ENCODE results near the gene NUDT3.
"Not testable (repeated sequence)": the region's sequence is repeated elsewhere in the genome, so short reads cannot be mapped to it uniquely, and the experiment has no call there.

NUDT3 gene

DNA sequence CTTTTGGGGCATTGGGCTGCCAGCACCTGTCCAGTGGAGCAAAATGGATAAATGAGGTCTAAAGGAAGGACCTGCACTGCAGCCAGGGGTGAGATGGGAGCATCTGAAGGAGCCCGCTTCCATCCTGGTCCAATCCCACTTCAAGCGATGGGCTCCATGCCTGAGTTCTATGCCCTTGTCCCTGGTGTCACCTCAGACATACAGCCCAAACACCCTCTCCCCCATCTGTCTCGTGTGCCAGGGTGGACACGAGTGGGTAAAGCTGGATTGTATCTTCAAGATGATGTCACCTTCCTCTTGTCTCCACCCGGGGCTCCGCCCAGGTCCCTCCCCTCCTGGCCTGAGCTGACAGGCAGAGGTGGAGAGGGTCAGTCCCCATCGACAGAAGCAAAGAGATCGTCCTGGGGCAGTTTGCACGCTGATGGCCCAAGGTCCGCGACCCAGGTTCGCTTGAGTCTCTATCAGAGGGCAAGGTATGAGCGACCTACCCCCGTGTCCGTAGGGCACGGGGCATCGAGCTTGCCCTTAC, 144.2 kb downstream of the NUDT3 start:
- peak; percentile 84 for DNase-seq

DNA sequence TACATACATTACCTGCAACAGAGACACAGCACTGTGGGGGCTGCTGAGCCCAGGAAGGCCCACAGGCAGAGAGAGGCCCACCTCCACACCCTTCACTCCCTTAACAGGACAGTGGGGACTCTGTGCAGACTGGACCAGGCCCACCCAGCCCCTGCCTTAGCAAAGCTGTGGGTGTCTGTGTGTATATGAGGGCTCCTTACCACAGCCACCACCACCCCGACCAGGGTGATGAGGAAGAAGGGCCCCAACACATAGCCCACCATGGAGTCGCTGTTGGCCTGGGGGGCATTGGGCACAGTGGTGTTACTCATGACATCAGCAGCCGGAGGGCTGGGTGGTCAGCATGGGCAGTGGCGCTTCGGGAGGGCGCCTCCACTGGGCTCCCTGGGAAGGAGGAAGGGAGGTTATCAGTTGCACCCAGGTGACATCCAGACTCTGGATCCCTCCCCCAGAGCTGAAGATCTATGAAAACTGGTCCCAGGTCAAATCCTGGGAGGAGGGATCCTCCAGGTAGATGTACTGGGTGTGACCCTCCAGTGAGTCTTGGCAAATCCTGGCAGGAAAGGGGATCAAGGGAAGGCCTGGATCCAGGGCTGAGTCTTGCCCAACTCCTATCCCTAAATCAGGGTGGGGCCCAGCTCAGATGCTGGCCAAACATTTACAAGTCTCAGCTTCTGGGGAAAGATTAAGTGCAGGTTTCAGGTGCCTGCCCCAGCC, 144.8 kb downstream of the NUDT3 start:
- no peak for DNase-seq

DNA sequence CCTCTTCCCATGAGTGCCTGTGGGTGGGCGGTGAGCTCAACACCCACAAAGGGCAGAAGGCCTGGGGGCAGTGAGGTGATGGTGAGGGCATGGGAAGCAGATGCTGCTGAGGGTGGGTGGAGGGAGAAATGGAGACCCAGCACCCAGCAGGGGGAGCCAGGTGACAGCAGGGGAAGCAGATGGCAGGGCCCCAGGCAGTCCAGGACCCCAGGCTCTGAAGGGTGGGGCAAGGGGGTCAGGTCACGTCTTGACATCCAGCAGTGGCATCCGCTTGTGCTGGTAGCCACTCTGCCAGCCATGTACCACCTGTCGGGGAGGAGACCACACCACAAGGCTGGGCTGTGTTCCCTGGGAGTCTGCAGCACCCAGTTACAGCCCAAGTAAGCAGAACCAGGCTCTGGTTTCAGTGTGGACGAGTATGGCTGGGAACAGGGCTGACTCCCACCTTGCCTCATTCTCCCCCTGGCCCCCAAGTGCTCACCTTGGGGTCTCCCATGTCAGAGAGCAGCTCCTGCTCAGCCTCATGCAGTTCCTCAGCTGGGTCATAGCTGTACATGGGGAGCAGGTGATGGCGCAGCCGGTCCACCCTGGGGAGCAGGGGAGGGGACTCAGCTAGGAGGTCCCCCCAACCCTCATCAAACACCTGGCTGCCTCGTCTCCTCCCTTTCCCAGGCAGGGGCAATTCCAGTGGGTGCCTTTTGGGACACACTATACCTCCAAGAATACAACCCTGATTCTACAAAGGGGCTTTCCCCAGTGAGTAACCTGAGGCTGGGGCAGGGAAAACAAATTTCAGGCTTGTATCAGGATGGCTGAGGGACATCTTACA, 145.7 kb downstream of the NUDT3 start:
- DNase-seq, result peak; percentile 86

DNA sequence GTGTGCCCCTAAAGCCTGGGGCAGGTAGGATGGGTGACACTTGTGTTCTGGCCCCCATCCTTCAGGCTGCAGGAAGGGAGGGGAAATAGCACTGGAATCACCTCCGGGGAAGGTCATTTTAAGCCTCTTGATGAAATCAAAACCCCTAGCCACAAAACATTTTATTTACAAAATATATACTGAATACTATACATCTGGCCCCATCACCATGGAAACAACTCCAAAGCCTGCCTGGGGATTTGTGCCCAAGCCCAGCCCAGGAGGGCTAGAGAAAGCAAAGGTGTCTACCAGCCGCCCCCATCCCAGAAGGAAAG, 146.3 kb downstream of the NUDT3 start:
- DNase-seq, result no peak

DNA sequence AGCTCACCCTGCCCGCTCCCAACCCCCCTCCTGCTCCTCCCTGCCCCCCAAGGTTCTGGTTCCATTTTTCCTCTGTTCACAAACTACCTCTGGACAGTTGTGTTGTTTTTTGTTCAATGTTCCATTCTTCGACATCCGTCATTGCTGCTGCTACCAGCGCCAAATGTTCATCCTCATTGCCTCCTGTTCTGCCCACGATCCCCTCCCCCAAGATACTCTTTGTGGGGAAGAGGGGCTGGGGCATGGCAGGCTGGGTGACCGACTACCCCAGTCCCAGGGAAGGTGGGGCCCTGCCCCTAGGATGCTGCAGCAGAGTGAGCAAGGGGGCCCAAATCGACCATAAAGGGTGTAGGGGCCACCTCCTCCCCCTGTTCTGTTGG, 146.7 kb downstream of the NUDT3 start:
- not testable (repeated sequence) for DNase-seq

DNA sequence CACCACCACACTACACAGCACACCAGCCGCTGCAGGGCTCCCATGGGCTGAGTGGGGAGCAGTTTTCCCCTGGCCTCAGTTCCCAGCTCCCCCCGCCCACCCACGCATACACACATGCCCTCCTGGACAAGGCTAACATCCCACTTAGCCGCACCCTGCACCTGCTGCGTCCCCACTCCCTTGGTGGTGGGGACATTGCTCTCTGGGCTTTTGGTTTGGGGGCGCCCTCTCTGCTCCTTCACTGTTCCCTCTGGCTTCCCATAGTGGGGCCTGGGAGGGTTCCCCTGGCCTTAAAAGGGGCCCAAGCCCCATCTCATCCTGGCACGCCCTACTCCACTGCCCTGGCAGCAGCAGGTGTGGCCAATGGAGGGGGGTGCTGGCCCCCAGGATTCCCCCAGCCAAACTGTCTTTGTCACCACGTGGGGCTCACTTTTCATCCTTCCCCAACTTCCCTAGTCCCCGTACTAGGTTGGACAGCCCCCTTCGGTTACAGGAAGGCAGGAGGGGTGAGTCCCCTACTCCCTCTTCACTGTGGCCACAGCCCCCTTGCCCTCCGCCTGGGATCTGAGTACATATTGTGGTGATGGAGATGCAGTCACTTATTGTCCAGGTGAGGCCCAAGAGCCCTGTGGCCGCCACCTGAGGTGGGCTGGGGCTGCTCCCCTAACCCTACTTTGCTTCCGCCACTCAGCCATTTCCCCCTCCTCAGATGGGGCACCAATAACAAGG, 147.3 kb downstream of the NUDT3 start:
- not testable (repeated sequence) for DNase-seq

DNA sequence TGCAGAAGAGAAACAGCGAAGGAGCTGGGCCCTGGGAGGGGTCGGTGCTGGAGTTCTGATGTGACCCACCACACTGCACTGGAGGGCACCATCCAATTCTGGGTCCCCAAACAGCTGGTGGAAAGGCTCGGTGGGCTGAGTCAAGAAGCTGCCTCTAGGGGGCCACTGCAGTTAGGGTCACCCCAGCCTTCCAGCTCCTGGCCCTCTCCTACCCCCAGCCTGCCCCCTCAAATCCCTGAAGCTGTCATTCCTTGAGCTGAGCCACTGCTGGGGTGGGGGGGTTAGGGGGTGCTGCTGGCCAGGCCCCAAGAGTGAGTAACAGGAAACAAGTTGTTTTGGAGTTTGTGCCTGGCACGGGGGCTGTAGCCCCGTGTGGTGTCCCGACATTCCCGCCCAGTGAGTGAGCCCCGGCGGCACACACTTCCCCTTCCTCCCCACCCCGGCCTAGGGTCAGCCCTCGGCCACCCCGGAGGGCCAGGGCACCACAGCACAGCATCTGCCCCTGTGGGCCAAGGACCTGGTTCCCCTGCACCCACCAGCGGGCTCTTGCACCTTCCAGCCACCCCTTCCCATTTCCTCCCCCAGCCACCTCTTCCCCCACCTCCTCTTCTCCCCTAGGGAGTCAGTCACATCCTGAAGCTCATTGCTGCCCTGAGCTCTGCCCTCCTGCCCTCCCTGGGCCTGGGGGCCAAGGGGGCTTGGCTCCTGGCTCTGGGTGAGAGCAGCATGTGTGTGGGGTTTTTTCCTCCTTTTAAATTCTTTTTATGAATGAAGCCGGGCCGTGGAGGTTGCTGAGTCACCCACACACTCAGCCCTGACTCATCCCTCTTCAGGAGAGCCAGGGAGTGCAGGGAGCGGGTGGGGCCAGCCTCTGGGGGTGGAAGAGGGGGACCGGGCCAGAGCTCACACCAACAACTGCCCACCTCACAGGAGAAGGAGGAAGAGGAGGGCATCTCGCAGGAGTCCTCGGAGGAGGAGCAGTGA, 148.3 kb downstream of the NUDT3 start:
- peak; percentile 97 for DNase-seq

DNA sequence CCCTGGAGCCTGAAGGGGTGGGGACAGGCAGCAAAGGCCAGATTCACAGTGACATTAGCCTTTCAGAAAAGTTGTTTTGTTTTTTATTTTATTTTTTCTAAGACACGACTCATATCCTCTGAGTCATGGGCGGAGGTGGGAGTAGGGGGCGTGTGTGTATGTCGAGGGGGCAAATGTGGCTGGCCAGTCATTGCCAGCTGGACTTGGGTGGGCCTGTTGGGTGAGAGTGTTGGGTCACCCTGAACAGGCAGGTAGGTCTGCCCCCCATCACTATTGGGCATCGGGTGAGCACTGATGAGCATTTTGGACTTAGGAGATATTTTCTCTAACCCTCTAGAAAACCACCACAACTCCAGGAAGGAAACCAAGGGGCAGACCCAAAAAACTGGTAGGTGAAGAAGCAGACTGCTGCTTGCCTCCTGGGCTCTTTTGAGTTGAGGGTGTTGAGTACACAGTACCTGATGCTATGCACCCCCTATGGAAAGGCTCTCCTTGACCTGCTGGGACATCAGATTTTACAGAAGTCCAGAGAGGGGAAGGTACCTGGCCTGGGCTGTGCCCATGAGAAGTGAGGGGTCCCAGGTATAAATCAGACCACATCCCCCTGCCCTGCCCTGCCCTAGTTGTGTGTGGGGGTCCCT, 149.2 kb downstream of the NUDT3 start:
- DNase-seq, result peak; percentile 71

DNA sequence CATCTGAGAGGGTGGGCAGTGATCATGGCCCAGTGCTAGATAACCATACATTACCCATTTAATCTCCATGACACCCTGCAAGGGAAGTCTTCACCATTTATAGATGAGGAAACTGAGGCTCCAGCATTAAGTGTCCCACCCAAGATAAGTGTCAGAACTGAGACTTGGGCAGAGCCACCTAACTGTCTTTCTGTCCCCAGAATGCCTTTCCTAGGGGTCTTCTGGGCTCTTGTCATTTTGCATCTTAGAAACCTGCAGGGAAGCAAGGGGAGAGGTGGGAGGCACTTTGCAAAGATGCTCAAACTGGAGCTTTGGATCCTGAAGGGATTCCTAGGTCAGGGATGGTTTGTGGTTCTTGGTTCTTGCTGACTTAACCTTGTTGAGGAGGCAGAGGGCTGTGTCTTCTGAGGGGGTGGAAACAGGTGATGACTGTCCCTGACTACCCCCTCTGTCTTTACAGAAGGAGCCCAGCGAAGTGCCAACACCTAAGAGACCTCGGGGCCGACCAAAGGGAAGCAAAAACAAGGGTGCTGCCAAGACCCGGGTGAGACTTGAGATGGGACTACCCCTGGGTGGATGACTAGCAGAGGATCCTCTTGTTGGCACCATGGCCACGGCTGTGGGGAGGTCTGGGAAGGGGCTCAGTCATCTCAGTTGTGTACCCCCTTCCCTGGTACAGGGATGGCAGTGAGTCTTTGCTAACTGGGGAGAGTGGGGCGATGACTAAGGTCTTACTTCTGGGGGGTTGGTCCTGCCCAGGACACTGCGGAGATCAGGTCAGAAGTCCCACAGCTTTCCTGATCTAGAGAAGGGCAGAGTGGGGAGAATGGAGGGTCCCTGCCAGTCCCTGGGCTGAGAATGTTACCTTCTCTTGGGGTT, 150.0 kb downstream of the NUDT3 start:
- DNase-seq, result no peak

DNA sequence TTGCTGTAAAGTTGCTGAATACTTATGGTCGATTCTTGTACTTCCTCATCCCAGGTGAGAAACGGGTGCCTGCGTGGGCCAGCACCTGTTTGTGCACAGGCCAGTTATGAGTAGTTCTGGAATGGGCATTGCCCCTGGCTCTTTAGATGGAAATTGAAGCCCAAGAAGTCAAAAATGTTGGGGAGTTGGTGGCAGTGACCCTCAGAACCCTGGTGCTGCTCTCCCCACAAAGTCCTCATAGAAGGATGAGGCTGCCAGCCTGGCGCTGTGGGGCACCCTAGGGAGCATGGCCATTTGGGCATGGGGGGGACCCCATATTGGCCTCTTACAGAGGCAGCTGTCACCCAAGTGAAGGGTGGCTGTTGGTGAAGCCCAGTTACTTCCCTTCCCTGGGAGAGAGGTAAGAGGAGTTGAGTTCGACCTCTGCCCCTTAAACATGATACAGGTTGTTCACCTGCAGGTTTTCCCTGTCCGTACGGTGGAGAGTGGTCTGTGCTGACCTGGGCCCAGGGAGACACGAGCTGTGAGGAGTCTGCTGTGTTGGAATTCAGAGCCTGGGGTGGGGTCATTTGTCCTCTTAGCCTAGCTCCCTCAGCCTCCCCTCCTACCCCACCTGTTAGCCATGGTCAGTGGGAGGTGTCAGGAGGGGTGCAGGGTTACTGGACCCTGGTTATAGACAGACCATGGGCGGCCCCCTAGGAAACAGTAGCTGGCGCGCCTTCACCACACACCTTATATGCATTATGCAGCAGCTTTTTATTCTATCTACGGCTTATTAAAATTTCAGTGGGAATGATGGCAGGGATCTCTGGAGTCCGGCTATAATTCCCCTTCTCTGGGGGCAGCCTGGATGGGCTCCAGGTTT, 150.9 kb downstream of the NUDT3 start:
- no peak for DNase-seq

DNA sequence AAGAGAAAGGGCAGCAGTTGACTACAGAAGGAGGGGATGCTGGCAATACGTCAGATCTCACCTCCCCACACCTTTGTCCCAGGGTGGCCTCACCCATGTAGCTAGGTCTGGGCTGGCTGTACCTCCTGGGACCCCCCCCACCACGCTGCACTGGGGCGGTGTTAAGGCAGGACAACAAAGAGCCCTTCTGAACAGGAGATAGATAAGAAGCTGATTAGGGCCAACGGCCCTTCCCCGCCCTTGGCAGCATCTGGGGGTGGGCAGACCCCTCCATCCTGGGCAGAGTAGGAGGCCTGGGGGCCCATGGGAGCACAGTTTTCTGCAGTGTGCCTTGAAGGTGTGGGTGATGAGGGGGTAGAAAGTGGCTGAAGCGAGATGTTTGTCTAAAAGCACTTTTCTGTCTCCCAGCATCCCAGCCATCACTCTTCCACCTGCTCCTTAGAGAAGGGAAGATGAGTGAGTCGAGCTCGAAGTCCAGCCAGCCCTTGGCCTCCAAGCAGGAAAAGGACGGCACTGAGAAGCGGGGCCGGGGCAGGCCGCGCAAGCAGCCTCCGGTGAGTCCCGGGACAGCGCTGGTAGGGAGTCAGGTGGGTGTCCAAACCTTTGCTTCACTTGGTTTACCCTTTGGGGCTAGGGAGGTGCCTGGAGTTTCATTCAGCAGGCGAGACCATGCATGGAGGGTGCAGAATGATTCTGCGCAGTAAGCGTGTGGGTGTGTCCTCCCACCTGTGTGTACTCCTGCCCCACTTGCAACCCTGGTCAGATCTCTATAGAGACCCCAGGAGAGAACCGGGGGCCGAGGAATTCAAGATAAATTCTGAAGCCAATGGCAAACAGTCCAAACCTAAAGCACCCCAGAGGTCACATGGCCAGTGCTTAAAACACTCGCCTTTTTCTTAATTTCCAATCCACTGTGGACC, 151.9 kb downstream of the NUDT3 start:
- no peak for DNase-seq

DNA sequence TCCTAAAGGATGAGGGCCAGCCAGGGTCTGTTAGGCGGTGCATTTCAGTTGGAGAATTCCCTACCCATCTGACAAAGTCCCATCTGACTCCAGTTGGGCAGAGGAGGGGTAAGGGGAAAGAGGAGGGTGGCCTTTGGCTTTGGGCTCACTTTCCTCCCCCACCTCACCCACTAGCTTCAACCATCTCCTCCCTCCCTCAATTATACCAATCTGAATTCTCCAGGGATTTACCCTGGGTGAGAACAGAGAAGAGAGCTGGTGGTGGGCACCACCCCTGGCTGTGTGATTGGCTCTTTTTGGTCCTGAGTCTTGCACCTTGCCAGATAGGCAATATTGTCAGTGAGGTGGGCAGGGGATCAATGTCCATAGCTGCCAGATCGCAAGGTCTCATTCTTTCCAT, 152.6 kb downstream of the NUDT3 start:
- DNase-seq, result no peak

DNA sequence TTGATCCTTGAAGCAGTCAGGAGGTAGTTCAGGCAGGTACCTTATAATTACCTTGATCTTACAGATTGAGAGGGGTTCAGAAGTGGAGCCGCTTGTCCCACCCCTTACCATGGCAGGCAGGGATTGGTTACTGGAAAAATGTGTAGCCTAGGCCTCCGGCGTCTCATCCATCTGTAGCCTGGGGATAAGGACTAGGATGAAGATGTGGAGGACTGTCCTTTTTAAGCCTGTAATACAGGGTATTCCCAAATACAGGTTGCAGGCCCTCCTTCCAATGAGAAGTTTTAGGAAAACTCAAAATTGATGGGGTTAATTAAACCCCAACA, 153.0 kb downstream of the NUDT3 start:
- DNase-seq, result peak; percentile 60

DNA sequence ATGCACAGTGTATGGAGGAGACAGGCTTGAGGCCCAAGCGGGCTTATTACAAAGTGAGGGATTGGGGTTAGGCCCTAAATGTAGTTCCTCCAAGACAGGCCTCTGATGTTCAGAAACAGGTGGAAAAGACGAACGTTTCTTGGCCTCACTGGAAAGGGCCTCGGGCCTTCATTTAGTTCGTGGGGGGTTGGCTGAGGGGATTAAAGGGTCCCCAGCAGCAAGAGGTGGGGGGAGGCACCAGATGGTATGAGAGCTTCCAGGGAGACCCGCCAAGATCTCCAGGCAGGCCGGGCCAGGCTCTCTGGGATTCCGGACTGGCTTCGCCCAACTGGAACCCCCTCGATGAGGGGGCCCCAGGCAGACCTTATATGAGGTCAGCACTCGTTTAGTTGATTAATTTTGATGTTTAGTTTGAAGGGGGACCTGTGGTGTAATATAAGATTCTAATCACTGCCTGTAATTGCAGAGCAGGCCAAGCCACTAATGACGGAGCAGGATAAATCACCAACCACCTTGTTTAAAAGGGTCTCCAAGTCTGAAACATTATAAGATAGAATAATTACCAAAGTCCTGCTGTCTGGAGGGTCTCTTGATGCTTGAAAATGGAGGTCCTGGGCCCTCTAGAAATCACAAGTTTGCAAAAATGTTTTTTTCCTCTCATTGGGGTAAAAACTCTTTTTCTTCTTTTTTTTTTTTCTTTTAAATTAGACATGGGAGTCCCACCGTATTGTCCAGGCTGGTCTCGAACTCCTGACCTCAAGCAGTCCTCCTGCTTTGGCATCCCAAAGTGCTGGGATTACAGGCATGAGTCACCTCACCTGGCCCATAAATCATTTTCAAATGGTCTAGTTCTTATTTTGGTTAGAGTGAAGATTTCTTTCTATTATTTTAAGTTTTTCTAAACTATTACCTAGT, 153.6 kb downstream of the NUDT3 start:
- no peak for DNase-seq

DNA sequence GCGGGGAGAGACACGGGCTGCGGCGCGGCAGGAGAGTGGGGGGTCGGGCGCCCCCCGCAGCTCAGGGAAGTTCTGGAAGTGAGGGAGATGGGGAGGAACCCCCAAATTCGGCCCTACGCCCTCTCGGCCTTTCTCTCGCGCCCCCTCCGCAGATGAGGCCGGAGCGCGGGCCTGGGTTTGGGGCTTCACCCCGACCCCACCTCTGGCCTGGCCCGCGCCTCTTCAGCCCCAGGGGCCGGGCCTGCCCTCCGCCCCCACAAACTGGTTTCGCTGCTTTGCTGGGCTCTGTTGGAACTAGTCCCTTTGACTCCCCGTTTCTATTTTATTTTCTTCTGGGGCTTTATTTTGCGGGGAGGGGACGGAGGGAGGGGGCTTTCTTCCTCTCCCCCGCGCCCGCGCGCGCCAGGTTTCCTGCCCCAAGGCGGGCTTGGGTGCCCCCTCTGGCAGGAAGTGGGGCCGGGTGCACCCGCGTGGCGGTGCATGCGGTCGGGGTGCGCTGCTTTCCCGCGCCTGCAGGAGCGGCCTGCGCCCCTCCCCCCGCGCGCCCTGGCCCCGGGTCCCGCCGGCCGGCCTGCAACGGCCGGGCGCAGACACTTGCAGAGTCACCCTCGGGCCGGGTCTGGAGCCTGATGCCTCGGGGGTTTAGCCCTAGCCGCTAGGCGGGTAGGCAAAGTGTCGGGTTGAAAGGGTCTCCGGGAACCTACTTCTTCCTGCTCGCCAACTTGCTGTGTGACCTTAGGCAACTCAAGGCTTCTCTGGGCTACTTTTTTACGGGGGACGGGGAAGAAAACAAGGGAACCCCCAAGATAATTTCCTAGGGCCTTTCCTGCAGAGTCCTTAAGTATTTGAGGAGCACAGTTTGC, 154.5 kb downstream of the NUDT3 start:
- DNase-seq, result peak; percentile 73

DNA sequence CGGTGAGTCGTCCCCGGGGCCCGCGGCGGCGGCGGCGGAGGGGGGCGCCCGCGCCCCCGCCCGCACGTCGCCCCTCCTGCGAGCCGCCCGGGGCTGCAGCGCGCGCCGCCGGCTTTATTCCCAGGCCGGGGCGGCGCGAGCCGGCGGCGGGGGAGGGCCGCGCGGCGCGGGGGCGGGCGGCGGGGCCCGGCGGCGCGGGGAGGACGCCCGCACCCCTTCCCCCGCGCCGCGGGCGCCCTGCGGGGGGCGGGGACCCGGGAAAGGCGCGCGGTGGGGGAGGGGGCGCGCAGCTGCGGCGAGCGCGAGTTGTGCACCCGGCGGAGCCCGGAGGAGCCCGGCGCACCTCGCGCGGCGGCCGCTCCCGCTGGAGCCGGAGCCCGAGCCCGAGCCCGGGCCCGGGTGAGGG, 155.2 kb downstream of the NUDT3 start:
- DNase-seq, result no peak

Data from islet precursor cell (in vitro differentiated cells).